SK-N-MC (cell line): ENCODE data around the gene GALNTL6.
"Not testable (repeated sequence)": the region's sequence is repeated elsewhere in the genome, so short reads cannot be mapped to it uniquely, and the experiment has no call there.

Experiments
- EZH2 ChIP-seq: fragments of 200-600 bp; sonication (generic); IDR thresholded peaks from one replicate; pipeline ENCODE4 v1.6.1; 2017; ENCODE audit warnings: antibody characterized with exemption
- POLR2AphosphoS5 ChIP-seq: IDR thresholded peaks from 2 replicates; pipeline ENCODE4 v1.6.1; 2012; ENCODE audit warnings: mild to moderate bottlenecking, low read depth, low read length, borderline replicate concordance

DNA sequence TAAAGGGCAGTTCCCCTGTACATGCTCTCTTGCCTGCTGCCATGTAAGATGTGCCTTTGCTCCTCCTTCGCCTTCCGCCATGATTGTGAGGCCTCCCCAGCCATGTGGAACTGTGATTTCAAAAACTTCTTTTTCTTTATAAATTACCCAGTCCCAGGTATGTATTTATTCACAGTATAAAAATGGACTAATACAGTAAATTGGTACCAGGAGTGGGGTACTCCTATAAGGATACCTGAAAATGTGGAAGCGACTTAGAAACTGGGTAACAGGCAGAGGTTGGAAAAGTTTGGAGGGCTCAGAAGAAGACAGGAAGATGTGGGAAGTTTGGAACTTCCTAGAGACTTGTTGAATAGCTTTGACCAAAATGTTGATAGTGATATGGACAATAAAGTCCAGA lies 920.4 kb downstream of the GALNTL6 start:
- TF ChIP-seq EZH2, POLR2AphosphoS5: not testable (repeated sequence)
